Parathyroid adenoma (tissue), 2 donors: ENCODE data around the gene SPNS1.
"Not testable (repeated sequence)": the region's sequence is repeated elsewhere in the genome, so short reads cannot be mapped to it uniquely, and the experiment has no call there.

Experiments
- H2AFZ ChIP-seq: fragments of 300-600 bp; sonication (generic); one replicate; pipeline ENCODE4 v1.7.0; 2017; ENCODE audit warnings: antibody characterized with exemption, mild to moderate bottlenecking
- H3K27ac ChIP-seq: fragments of 300-600 bp; sonication (generic); one replicate; pipeline ENCODE4 v1.7.0; 2017
- H3K27me3 ChIP-seq: fragments of 300-600 bp; sonication (generic); one replicate; pipeline ENCODE4 v1.7.0; 2017; ENCODE audit warnings: low read length; ENCODE audit not compliant: control insufficient read depth, insufficient read depth
- H3K36me3 ChIP-seq: fragments of 300-600 bp; sonication (generic); one replicate; pipeline ENCODE4 v1.7.0; 2017; ENCODE audit warnings: low read length; ENCODE audit not compliant: control insufficient read depth, insufficient read depth
- H3K4me1 ChIP-seq: fragments of 300-600 bp; sonication (generic); one replicate; pipeline ENCODE4 v1.7.0; 2017; ENCODE audit warnings: control low read depth
- H3K4me2 ChIP-seq: fragments of 300-600 bp; sonication (generic); one replicate; pipeline ENCODE4 v1.7.0; 2017; ENCODE audit warnings: low read length
- H3K4me3 ChIP-seq: fragments of 300-600 bp; sonication (generic); one replicate; pipeline ENCODE4 v1.7.0; 2017; ENCODE audit warnings: low read depth, low read length
- H3K79me2 ChIP-seq: fragments of 300-600 bp; sonication (generic); one replicate; pipeline ENCODE4 v1.7.0; 2017; ENCODE audit warnings: control low read depth
- H3K9ac ChIP-seq: fragments of 300-600 bp; sonication (generic); one replicate; pipeline ENCODE4 v1.7.0; 2017; ENCODE audit warnings: mild to moderate bottlenecking
- H3K9me3 ChIP-seq: fragments of 300-600 bp; sonication (generic); one replicate; pipeline ENCODE4 v1.7.0; 2017; ENCODE audit warnings: low read length; ENCODE audit not compliant: control insufficient read depth
- CTCF ChIP-seq: fragments of 300-600 bp; sonication (generic); IDR thresholded peaks from one replicate; pipeline ENCODE4 v1.7.0; 2017; ENCODE audit warnings: antibody characterized with exemption, mild to moderate bottlenecking
- donor health status: primary hyperparathyroidism.

Gene SPNS1

DNA sequence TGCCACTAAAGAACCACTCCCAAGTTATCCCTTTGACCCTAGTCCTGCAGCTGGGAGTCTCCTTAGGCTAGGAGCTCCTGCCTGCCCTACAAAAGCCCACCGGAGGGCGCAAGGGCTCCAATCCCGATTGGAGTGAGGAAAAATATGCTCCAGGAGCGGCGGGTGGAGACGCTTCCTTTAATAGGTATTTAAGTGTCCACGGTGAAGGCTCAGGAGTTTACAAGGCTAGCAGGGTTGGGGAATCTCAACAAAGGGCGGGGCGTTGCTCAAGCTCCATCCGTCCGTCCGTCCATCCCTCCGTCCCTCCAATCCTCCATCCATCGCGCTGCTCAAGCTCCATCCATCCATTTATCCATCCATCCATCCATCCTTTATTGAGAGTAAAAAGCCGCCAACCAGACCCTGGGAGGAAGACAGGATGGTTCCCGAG, 556 bp upstream of the SPNS1 start:
- Histone ChIP-seq H3K4me2 (peak overlapping the region; percentile 74), H3K79me2 (peaks cover 2% of the 10 kb centered on the region), H3K4me1 (peaks cover 8% of the 10 kb centered on the region), H3K4me3 (peak overlapping the region; percentile 76), H3K27me3 (no peaks in the 10 kb centered on the region), H3K36me3 (no peaks in the 10 kb centered on the region), H3K9ac (no peak overlapping the region), H2AFZ (peak overlapping the region; percentile 85), H3K27ac (peak overlapping the region; percentile 67), H3K9me3 (no peaks in the 10 kb centered on the region)
- TF ChIP-seq CTCF, result peak; percentile 77

- peaks cover 2% of the 10 kb centered on the region for H3K79me2 ChIP-seq
- H3K9me3 ChIP-seq, result no peaks in the 10 kb centered on the region
- H3K27me3 ChIP-seq, result no peaks in the 10 kb centered on the region
- peak overlapping the region; percentile 76 for H3K4me3 ChIP-seq
- H3K4me2 ChIP-seq, result peak overlapping the region; percentile 74
- H3K36me3 ChIP-seq, result no peaks in the 10 kb centered on the region
- peak overlapping the region; percentile 85 for H2AFZ ChIP-seq
- H3K27ac ChIP-seq, result peak overlapping the region; percentile 67
- H3K4me1 ChIP-seq, result peaks cover 8% of the 10 kb centered on the region
- TF ChIP-seq CTCF, result no peak
- peak overlapping the region; percentile 55 for H3K9ac ChIP-seq
These were observed 601 bp downstream of the SPNS1 start for GRCh38 chr16:28975158-28975599.

GRCh38 chr16:28977703-28978662, 3.4 kb downstream of the SPNS1 start:
- Histone ChIP-seq H3K4me2 (no peak overlapping the region), H3K79me2 (peaks cover 4% of the 10 kb centered on the region), H3K4me1 (peaks cover 8% of the 10 kb centered on the region), H3K9ac (no peak overlapping the region), H3K27ac (no peak overlapping the region), H3K4me3 (no peak overlapping the region), H2AFZ (no peak overlapping the region), H3K27me3 (no peaks in the 10 kb centered on the region), H3K36me3 (no peaks in the 10 kb centered on the region), H3K9me3 (no peaks in the 10 kb centered on the region)
- TF ChIP-seq CTCF, result peak; percentile 44

DNA sequence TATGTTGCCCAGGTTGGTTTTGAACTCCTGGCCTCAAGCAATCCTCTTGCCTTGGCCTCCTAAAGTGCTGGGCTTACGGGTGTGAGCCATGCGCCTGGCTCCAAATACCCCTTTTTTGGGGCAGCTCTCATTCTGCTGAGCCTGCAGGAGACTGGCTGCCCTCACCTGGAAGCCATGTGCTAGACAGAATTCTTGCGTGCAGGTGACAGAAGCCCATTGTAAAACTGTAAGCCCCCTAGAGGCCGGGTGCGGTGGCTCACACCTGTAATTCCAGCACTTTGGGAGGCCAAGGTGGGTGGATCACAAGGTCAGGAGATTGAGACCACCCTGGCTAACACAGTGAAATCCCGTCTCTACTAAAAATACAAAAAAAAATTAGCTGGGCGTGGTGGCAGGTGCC, 5.8 kb downstream of the SPNS1 start:
- not testable (repeated sequence) for H3K79me2 ChIP-seq, H3K4me1 ChIP-seq, H3K36me3 ChIP-seq, H3K27me3 ChIP-seq, H3K4me3 ChIP-seq, H3K9me3 ChIP-seq, H3K9ac ChIP-seq, H3K4me2 ChIP-seq, H2AFZ ChIP-seq, H3K27ac ChIP-seq

GRCh38 chr16:28980929-28981328, 6.4 kb downstream of the SPNS1 start:
- Histone ChIP-seq H3K4me2 (no peak overlapping the region), H3K4me3 (no peak overlapping the region), H3K9me3 (no peaks in the 10 kb centered on the region), H3K79me2 (peaks cover 2% of the 10 kb centered on the region), H3K36me3 (no peaks in the 10 kb centered on the region), H3K4me1 (peaks cover 2% of the 10 kb centered on the region), H2AFZ (no peak overlapping the region), H3K27ac (no peak overlapping the region), H3K27me3 (no peaks in the 10 kb centered on the region), H3K9ac (no peak overlapping the region)
- TF ChIP-seq CTCF, result no peak
